Endodermal cell (in vitro differentiated cells): Measurements from ENCODE around the gene CHRNA10. TPM values are rescaled to one million over a fixed set of nuclear protein-coding genes. Genes with fewer than 3 reads are reported as not detected.

Experiments
- DNase-seq: peaks from one replicate; pipeline ENCODE4 v3.0.0-alpha.2; 2017
- H3K27ac ChIP-seq: 2 replicates; pipeline ENCODE4 v1.5.1; 2013; ENCODE audit warnings: mild to moderate bottlenecking, low read depth, low read length, moderate library complexity
- H3K27me3 ChIP-seq: 2 replicates; pipeline ENCODE4 v1.6.1; 2013; ENCODE audit warnings: mild to moderate bottlenecking, low read length, moderate library complexity; ENCODE audit not compliant: insufficient read depth, control insufficient read depth, poor library complexity, severe bottlenecking
- H3K36me3 ChIP-seq: 2 replicates; pipeline ENCODE4 v1.7.0; 2013; ENCODE audit warnings: mild to moderate bottlenecking, low read length, moderate library complexity; ENCODE audit not compliant: control insufficient read depth, insufficient read depth
- H3K4me1 ChIP-seq: one replicate; pipeline ENCODE4 v1.7.0; 2013; ENCODE audit warnings: low read length; ENCODE audit not compliant: control insufficient read depth, insufficient read depth
- H3K4me3 ChIP-seq: 2 replicates; pipeline ENCODE4 v1.5.1; 2013; ENCODE audit warnings: mild to moderate bottlenecking, low read length, moderate library complexity
- H3K9ac ChIP-seq: 2 replicates; pipeline ENCODE4 v1.6.1; 2013; ENCODE audit warnings: mild to moderate bottlenecking, low read length, moderate library complexity; ENCODE audit not compliant: poor library complexity, severe bottlenecking; ENCODE audit errors: extremely low read depth
- H3K9me3 ChIP-seq: 2 replicates; pipeline ENCODE4 v1.6.1; 2013; ENCODE audit warnings: mild to moderate bottlenecking, low read length, moderate library complexity; ENCODE audit not compliant: control insufficient read depth
- H3K27ac Mint-ChIP-seq: 2 replicates; pipeline ENCODE4 v1.8.0; 2020; ENCODE audit warnings: mixed read lengths
- H3K27me3 Mint-ChIP-seq: 2 replicates; pipeline ENCODE4 v1.8.0; 2021; ENCODE audit warnings: mild to moderate bottlenecking, mixed read lengths; ENCODE audit not compliant: insufficient read depth
- H3K36me3 Mint-ChIP-seq: 2 replicates; pipeline ENCODE4 v1.8.0; 2020; ENCODE audit warnings: low read depth, mixed read lengths
- H3K4me1 Mint-ChIP-seq: 2 replicates; pipeline ENCODE4 v1.8.0; 2020; ENCODE audit warnings: mixed read lengths
- H3K4me3 Mint-ChIP-seq: 2 replicates; pipeline ENCODE4 v1.8.0; 2020; ENCODE audit warnings: mild to moderate bottlenecking, moderate library complexity, mixed read lengths
- H3K9me3 Mint-ChIP-seq: 2 replicates; pipeline ENCODE4 v1.8.0; 2020; ENCODE audit warnings: mild to moderate bottlenecking, mixed read lengths
- WGBS, 2 experiments: methylation state at CpG; one replicate each; pipeline versions ENCODE4 v1.1.5 to v1.1.7; 2013; ENCODE audit warnings: missing lambda C conversion rate in 2 of 2, mixed read lengths in 1 of 2; ENCODE audit not compliant: insufficient coverage in 1 of 2, insufficient read length in 1 of 2; 5-methylcytosine and 5-hydroxymethylcytosine counted together
- total RNA-seq, 2 donors: library from RNA; stranded (reverse); fragmentation: NEBNext Ultra II Directional in 1 of 2; extraction: Animal tissue kit (Norgen Biotek cat#: 25700) in 1 of 2; gene quantifications; 2 replicates in 1 of 2; 3 replicates in 1 of 2; pipeline ENCODE4 v1.2.1, GENCODE V29; 2021
- TF ChIP-seq, protein P1 (sequence below): fragments of 200-600 bp; sonication (generic); conservative IDR thresholded peaks from 2 replicates; pipeline ENCODE4 v1.5.0; 2021; ENCODE audit warnings: antibody characterized with exemption, mild to moderate bottlenecking

The CHRNA10 gene
- total RNA-seq, 2 donors from 2014 or later, result 1.8 TPM

DNA sequence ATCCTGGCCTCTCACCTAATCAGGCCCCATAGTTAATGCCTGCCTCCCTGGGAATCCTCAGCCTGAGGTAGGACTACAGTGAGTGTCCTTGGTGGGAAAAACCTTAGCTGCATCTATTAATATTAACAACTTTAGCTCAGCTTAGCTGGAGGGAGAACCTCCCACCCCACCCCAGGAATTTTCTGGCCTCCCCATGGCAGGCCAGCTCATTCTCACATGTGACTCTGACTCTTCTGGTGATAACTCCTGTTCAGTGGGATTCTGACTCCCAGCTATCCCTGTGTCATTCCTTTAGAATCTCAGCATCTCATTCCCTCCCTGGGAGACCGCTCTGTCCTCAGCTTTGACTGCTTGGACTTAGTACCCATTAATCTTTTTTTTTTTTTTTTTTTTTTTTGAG lies 43.9 kb downstream of the CHRNA10 start:
- H3K9ac ChIP-seq, result no peak overlapping the region
- H3K36me3 ChIP-seq, result no peaks in the 10 kb centered on the region
- WGBS, 2 experiments, result 93% methylated on average over 1 of the region's 1 CpG; no CpG with 5 or more reads in 1 of the 2 experiments
- no peaks in the 10 kb centered on the region for H3K27me3 Mint-ChIP-seq
- H3K27ac Mint-ChIP-seq, result no peak overlapping the region
- H3K4me3 Mint-ChIP-seq, result no peak overlapping the region
- TF ChIP-seq, protein P1, sequence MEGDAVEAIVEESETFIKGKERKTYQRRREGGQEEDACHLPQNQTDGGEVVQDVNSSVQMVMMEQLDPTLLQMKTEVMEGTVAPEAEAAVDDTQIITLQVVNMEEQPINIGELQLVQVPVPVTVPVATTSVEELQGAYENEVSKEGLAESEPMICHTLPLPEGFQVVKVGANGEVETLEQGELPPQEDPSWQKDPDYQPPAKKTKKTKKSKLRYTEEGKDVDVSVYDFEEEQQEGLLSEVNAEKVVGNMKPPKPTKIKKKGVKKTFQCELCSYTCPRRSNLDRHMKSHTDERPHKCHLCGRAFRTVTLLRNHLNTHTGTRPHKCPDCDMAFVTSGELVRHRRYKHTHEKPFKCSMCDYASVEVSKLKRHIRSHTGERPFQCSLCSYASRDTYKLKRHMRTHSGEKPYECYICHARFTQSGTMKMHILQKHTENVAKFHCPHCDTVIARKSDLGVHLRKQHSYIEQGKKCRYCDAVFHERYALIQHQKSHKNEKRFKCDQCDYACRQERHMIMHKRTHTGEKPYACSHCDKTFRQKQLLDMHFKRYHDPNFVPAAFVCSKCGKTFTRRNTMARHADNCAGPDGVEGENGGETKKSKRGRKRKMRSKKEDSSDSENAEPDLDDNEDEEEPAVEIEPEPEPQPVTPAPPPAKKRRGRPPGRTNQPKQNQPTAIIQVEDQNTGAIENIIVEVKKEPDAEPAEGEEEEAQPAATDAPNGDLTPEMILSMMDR, result no peak
- no peaks in the 10 kb centered on the region for H3K4me1 Mint-ChIP-seq
- H3K27me3 ChIP-seq, result no peaks in the 10 kb centered on the region
- H3K4me1 ChIP-seq, result no peaks in the 10 kb centered on the region
- DNase-seq, result no peak
- no peak overlapping the region for H3K27ac ChIP-seq
- no peaks in the 10 kb centered on the region for H3K9me3 ChIP-seq
- no peak overlapping the region for H3K4me3 ChIP-seq
- H3K36me3 Mint-ChIP-seq, result no peaks in the 10 kb centered on the region
- no peaks in the 10 kb centered on the region for H3K9me3 Mint-ChIP-seq

DNA sequence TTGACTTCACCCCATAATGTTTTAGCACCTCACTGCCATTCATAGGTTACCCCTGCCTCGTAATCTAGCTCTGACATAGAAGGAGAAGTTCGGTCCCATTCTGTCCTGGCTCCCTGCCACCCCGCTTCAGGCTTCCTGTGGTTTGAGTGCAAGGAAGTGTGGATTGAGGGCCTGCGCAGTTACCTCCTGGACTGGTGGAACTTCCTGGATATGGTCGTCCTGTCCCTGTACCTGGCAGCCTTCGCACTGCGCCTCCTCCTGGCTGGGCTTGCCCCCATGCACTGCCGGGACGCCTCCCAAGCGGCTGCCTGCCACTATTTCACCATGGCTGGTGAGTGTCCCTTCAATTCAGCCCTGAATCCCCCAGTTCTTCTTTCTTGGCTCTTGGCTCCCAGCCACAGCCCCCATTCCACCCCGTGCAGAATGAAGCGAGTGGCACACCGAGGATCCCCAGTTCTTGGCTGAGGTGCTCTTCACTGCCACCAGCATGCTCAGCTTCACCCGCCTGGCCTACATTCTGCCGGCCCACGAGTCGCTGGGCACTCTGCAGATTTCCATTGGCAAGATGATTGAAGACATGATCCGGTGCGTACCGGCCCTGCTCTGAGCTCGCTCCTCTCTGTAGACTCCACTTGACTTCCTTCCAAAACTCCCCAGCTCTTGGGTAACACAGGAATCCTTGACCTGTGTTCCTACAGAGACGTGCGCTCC lies 44.8 kb downstream of the CHRNA10 start:
- H3K36me3 Mint-ChIP-seq, result no peaks in the 10 kb centered on the region
- H3K27ac Mint-ChIP-seq, result no peak overlapping the region
- no peaks in the 10 kb centered on the region for H3K27me3 ChIP-seq
- H3K9ac ChIP-seq, result no peak overlapping the region
- H3K36me3 ChIP-seq, result no peaks in the 10 kb centered on the region
- H3K4me1 Mint-ChIP-seq, result peaks cover 6% of the 10 kb centered on the region
- no peak overlapping the region for H3K4me3 Mint-ChIP-seq
- no peaks in the 10 kb centered on the region for H3K9me3 Mint-ChIP-seq
- H3K4me3 ChIP-seq, result no peak overlapping the region
- DNase-seq, result peak; percentile 62
- no peaks in the 10 kb centered on the region for H3K27me3 Mint-ChIP-seq
- H3K27ac ChIP-seq, result no peak overlapping the region
- 92% methylated on average over 11 to 23 of the region's 23 CpGs for WGBS, 2 experiments
- H3K4me1 ChIP-seq, result no peaks in the 10 kb centered on the region
- H3K9me3 ChIP-seq, result no peaks in the 10 kb centered on the region
- TF ChIP-seq, protein P1, result peak; percentile 48

GRCh38 chr11:3623767-3624458 lies 47.3 kb downstream of the CHRNA10 start:
- WGBS, 2 experiments, result 66 to 71% methylated on average over 4 to 7 of the region's 8 CpGs
- Histone ChIP-seq H3K27ac (no peak overlapping the region), H3K27me3 (no peaks in the 10 kb centered on the region), H3K4me3 (no peak overlapping the region), H3K4me1 (no peaks in the 10 kb centered on the region), H3K36me3 (no peaks in the 10 kb centered on the region), H3K9ac (no peak overlapping the region), H3K9me3 (no peaks in the 10 kb centered on the region)
- DNase-seq, result peak; percentile 29
- TF ChIP-seq, protein P1, result no peak
- Mint-ChIP-seq H3K27me3 (peaks cover 13% of the 10 kb centered on the region), H3K4me1 (peaks cover 6% of the 10 kb centered on the region), H3K27ac (no peak overlapping the region), H3K9me3 (no peaks in the 10 kb centered on the region), H3K36me3 (no peaks in the 10 kb centered on the region), H3K4me3 (no peak overlapping the region)
